ENCODE data around the gene NXPE3.

The NXPE3 gene

DNA sequence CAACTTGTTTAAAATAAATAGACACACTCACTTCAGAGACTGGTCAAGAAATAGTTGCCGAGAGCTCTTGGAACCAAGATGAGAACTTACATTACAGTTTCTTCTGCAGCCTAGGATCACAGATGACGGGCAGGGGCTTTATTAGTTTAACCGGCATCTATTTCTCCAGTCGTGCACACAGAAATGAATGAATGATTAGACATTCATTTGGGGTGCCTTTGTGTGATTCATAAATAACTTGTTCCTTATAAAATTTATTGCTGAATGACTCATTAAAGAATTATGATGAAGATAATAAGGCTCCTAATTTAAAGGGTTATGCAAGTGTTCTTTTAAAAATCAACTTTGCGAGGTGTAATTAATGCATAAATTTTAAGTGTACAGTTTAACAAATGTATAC, 91.1 kb downstream of the NXPE3 start:
- TF ChIP-seq ARNTL (CRISPR knock-in tag; IDR thresholded peaks at IDR 0.05; ENCODE audit: borderline replicate concordance, low read depth) = no peak

DNA sequence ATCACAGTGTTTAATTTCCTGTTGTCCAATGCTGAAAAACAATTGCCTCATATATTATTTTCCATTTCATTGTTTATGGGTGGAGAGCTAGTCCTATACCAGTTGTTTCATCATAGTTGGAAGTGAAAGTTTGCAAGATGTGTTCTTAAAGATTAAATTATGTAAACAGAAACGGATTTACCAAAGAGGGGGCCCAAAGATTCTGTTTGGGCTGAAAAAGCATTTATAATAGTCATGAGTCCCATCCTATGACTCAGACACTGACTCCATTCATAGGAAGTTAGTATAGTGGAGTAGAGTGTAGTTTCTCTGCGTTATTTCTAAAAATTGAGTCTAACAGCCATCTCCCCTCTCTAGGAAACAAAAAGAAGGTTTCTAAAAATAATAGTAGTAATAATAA, 94.6 kb downstream of the NXPE3 start:
- TF ChIP-seq TSHZ2 (CRISPR knock-in tag; IDR thresholded peaks at IDR 0.05) = no peak
- no peak for TF ChIP-seq POU6F1 (CRISPR knock-in tag; IDR thresholded peaks at IDR 0.05; ENCODE audit: borderline replicate concordance, low read depth)
- no peak for TF ChIP-seq TOX (CRISPR knock-in tag; IDR thresholded peaks at IDR 0.05; ENCODE audit: borderline replicate concordance)
- TF ChIP-seq ISL1 (CRISPR knock-in tag; IDR thresholded peaks at IDR 0.05) = no peak
- no peak for TF ChIP-seq ZNF565 (CRISPR knock-in tag; conservative IDR thresholded peaks at IDR 0.05; ENCODE audit: low read depth)
- no peak for TF ChIP-seq ZC3H10 (CRISPR knock-in tag; IDR thresholded peaks at IDR 0.05)
- no peak for TF ChIP-seq ARNTL (CRISPR knock-in tag; IDR thresholded peaks at IDR 0.05; ENCODE audit: borderline replicate concordance, low read depth)
- no peak for TF ChIP-seq ZFP3 (CRISPR knock-in tag; IDR thresholded peaks at IDR 0.05)
- no peak for TF ChIP-seq ESRRG (CRISPR knock-in tag; IDR thresholded peaks at IDR 0.05)
- no peak for TF ChIP-seq RARB (CRISPR knock-in tag; IDR thresholded peaks at IDR 0.05)
- no peak for TF ChIP-seq PPARA (CRISPR knock-in tag; IDR thresholded peaks at IDR 0.05; ENCODE audit: borderline replicate concordance)
- TF ChIP-seq ZNF8 (CRISPR knock-in tag; IDR thresholded peaks at IDR 0.05) = no peak
- no peak for TF ChIP-seq ZFP30 (CRISPR knock-in tag; IDR thresholded peaks at IDR 0.05)
- TF ChIP-seq OSR1 (CRISPR knock-in tag; IDR thresholded peaks at IDR 0.05) = no peak
- no peak for TF ChIP-seq PATZ1 (CRISPR knock-in tag; IDR thresholded peaks at IDR 0.05; ENCODE audit: borderline replicate concordance)
- no peak for TF ChIP-seq BACH2 (CRISPR knock-in tag; IDR thresholded peaks at IDR 0.05; ENCODE audit: borderline replicate concordance)
- TF ChIP-seq ZNF70 (CRISPR knock-in tag; IDR thresholded peaks at IDR 0.05) = no peak
- ATAC-seq = peak; percentile 57

More for the DNA sequence above, 91.1 kb downstream of the NXPE3 start:
- no peak for ATAC-seq

DNA sequence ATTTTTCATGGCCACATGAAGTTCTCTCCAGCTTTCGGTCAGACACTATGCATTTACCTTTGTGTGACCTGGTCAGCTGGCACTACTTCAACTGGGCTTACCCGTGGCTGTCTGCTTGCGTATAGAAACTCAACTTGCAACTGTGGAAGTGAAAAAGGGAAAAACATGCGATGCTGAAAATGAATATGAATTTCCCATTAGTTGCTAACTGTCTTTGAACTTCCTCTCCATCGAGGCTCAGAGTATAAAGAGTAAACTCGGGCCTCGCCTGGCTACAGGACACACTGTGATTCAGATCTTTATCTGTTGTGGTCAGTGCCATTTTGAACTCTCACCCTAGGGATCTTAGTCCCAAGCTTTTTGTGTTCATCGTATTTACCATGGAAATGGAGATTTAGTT, 97.1 kb downstream of the NXPE3 start:
- TF ChIP-seq TCF4 (CRISPR knock-in tag; IDR thresholded peaks at IDR 0.05; ENCODE audit: borderline replicate concordance) (no peak), TOX (CRISPR knock-in tag; IDR thresholded peaks at IDR 0.05; ENCODE audit: borderline replicate concordance) (no peak), CSRNP3 (CRISPR knock-in tag; IDR thresholded peaks at IDR 0.05) (no peak), BACH2 (CRISPR knock-in tag; IDR thresholded peaks at IDR 0.05; ENCODE audit: borderline replicate concordance) (no peak)
- ATAC-seq = no peak

Measured in SK-N-SH treated with all-trans-retinoic acid at 6 μM for 48 hours (cell line).